GM19240 (cell line): Measurements from ENCODE around the gene GCLC.

Source experiments
- DNase-seq: peaks from one replicate; pipeline ENCODE4 v3.0.0; 2011; ENCODE audit warnings: low spot score; ENCODE audit not compliant: insufficient read length

GCLC gene

GRCh38 chr6:53527249-53527765 lies 17.6 kb downstream of the GCLC start:
- DNase-seq, result no peak

- DNase-seq, result no peak
Measured at GRCh38 chr6:53526000-53526399, 18.9 kb downstream of the GCLC start.

- no peak for DNase-seq
Measured at GRCh38 chr6:53524455-53524815, 20.5 kb downstream of the GCLC start.

- no peak for DNase-seq
Measured at GRCh38 chr6:53523511-53524454, 21.1 kb downstream of the GCLC start.

- DNase-seq, result no peak
Measured at GRCh38 chr6:53520320-53520928, 24.5 kb downstream of the GCLC start.

- DNase-seq, result no peak
Measured at GRCh38 chr6:53518862-53519261, 26.0 kb downstream of the GCLC start.

- DNase-seq, result no peak
Measured at GRCh38 chr6:53517021-53517420, 27.9 kb downstream of the GCLC start.

GRCh38 chr6:53514677-53515076 lies 30.2 kb downstream of the GCLC start:
- no peak for DNase-seq

GRCh38 chr6:53513519-53513966 lies 31.4 kb downstream of the GCLC start:
- no peak for DNase-seq

GRCh38 chr6:53513056-53513455 lies 31.8 kb downstream of the GCLC start:
- no peak for DNase-seq

GRCh38 chr6:53512626-53513025 lies 32.3 kb downstream of the GCLC start:
- no peak for DNase-seq

- DNase-seq, result no peak
Measured at GRCh38 chr6:53510746-53511145, 34.2 kb downstream of the GCLC start.

- DNase-seq, result no peak
Measured at GRCh38 chr6:53506872-53507271, 38.0 kb downstream of the GCLC start.

GRCh38 chr6:53504512-53504911 lies 40.4 kb downstream of the GCLC start:
- no peak for DNase-seq

- no peak for DNase-seq
Measured at GRCh38 chr6:53503060-53503459, 41.8 kb downstream of the GCLC start.

GRCh38 chr6:53501432-53501831 lies 43.5 kb downstream of the GCLC start:
- no peak for DNase-seq

GRCh38 chr6:53500095-53500494 lies 44.8 kb downstream of the GCLC start:
- DNase-seq, result no peak

GRCh38 chr6:53499094-53499493 lies 45.8 kb downstream of the GCLC start:
- DNase-seq, result no peak

- DNase-seq, result no peak
Measured at GRCh38 chr6:53498649-53499048, 46.3 kb downstream of the GCLC start.

GRCh38 chr6:53497905-53498304 lies 47.0 kb downstream of the GCLC start:
- no peak for DNase-seq

- DNase-seq, result no peak
Measured at GRCh38 chr6:53496797-53497375, 48.0 kb downstream of the GCLC start.
